C4-2B (cell line): ENCODE results near the gene SPATA21.

Source experiments
- ZFX ChIP-seq: fragments of 450-650 bp; IDR thresholded peaks from 2 replicates; pipeline ENCODE4 v1.6.1; 2017
- TF ChIP-seq, protein P1 (sequence below): fragments of 450-650 bp; conservative IDR thresholded peaks from 2 replicates; pipeline ENCODE4 v1.5.1; 2017; ENCODE audit warnings: mild to moderate bottlenecking

DNA sequence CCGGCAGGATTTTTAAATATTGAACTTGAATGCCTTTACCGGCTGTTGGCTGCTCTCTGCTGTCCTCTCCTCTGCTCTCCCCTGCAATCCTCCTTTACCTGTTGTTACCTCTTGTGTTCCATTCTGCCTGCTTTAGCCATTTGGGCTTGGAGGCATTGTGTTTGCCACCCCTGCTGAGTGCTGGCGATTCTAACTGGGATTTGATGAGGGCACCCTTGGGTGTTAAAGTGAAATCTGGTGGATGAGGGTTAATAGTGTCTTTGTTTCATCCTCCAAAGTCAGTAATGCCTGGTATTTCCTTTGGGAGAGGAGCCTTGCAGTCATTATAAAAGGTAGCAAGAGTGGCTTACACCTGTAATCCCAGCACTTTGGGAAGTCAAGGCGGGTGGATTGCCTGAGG lies 60.3 kb downstream of the SPATA21 start:
- TF ChIP-seq, protein P1, sequence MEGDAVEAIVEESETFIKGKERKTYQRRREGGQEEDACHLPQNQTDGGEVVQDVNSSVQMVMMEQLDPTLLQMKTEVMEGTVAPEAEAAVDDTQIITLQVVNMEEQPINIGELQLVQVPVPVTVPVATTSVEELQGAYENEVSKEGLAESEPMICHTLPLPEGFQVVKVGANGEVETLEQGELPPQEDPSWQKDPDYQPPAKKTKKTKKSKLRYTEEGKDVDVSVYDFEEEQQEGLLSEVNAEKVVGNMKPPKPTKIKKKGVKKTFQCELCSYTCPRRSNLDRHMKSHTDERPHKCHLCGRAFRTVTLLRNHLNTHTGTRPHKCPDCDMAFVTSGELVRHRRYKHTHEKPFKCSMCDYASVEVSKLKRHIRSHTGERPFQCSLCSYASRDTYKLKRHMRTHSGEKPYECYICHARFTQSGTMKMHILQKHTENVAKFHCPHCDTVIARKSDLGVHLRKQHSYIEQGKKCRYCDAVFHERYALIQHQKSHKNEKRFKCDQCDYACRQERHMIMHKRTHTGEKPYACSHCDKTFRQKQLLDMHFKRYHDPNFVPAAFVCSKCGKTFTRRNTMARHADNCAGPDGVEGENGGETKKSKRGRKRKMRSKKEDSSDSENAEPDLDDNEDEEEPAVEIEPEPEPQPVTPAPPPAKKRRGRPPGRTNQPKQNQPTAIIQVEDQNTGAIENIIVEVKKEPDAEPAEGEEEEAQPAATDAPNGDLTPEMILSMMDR: no peak
- TF ChIP-seq ZFX: no peak
